GM12892 (cell line): ENCODE results near the gene CCDC57.

ENCODE experiments used
- POLR2A ChIP-seq: IDR thresholded peaks from 2 replicates; pipeline ENCODE4 v1.6.1; 2011; ENCODE audit warnings: low read depth, low read length, control low read depth
- POLR2AphosphoS5 ChIP-seq: IDR thresholded peaks from 2 replicates; pipeline ENCODE4 v1.6.1; 2011; ENCODE audit warnings: low read depth, low read length, control low read depth

GRCh38 chr17:82230609-82231311 lies 18.1 kb upstream of the CCDC57 start:
- TF ChIP-seq POLR2AphosphoS5 (no peak), POLR2A (no peak)
